Non-pigmented ciliary epithelial cell (primary cell): ENCODE measurements around the gene NLN.

Experiments
- DNase-seq: peaks from one replicate; pipeline ENCODE4 v3.0.0-alpha.2; 2010; ENCODE audit warnings: low read depth

Gene NLN

GRCh38 chr5:65809817-65810531 is 88.0 kb downstream of the NLN start:
- DNase-seq: no peak

DNA sequence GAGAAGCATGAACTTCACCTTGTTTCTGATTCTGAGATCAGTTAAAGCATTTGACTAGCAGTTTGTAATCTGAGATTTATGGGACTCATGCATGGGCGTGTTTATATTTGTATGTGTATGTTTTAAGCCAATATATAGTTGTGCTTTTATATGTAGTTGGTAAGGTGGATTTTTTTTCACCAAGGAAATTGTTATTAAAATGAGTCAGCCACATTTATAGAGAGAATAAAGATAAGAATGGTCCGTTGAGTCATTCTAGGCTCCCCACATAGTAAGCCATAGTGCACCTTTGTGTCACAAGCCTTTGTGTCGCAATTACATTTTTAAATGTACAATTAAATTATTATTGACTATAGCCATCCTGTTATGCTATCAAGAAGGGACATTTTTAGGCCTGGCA is 89.0 kb downstream of the NLN start:
- DNase-seq: no peak

DNA sequence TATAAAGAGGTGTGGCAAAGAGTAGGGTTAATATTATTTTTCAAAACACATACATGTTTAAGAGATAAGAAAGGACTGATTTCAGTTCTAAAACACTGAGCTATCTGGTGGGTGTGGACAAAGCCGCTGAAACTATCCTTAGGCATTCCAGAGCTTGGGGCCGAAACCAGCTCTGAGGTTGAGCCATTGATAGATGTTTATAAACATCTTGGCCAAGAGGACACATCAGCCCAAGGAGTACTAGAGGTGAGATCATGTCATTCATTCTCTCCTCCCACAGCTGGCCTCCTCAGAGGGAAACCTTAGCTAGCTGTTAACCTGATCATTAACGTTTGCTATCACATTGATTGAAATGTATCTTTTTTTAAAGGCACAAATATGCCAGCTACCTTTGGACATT is 89.9 kb downstream of the NLN start:
- DNase-seq: no peak

- no peak for DNase-seq
Observed at GRCh38 chr5:65812648-65813047, 90.6 kb downstream of the NLN start.

DNA sequence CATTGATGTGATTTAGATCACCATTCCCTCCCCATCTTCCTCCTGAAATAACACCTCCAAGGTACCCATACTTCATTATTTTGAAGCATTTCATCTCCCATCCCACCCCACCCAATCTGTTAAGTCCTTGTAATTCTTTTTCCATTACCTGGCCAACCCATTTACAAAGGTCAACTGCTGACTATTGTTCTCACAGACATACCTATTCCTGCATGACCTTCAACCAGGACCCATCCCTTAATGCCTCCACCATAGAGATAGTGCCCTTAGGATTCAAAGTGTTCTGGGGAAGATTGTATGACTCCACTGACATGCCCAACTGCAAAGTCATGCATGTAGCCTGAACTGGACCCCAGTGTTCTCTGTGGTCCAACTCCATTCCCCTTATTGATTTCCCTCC is 91.2 kb downstream of the NLN start:
- no peak for DNase-seq

GRCh38 chr5:65815161-65815560 is 93.2 kb downstream of the NLN start:
- DNase-seq: no peak

GRCh38 chr5:65816729-65817128 is 94.7 kb downstream of the NLN start:
- no peak for DNase-seq

DNA sequence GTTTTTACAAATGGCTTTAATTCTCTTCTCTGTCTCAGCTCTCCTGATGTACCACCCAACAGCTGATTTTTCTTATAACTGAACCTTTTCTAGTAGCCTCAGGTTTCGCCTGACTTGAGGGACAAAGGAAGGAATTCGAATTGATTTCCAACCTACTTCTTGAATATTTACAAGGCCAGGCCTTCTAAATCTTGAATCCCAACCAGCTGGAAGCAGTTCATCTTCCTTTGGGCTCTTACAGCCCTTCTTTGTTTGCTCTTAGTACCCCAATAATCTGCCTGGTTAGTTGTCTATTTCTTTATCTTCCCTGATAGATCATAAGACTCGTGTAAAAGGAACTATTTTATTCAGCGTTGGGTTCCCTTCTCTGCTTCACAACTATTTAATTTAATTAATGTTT is 95.9 kb downstream of the NLN start:
- DNase-seq: no peak

- DNase-seq: no peak
Observed at GRCh38 chr5:65818592-65818991, 96.6 kb downstream of the NLN start.

GRCh38 chr5:65819215-65819904 is 97.4 kb downstream of the NLN start:
- no peak for DNase-seq

- DNase-seq: no peak
Observed at GRCh38 chr5:65819905-65820240, 97.9 kb downstream of the NLN start.

- DNase-seq: no peak
Observed at GRCh38 chr5:65820373-65820772, 98.4 kb downstream of the NLN start.

DNA sequence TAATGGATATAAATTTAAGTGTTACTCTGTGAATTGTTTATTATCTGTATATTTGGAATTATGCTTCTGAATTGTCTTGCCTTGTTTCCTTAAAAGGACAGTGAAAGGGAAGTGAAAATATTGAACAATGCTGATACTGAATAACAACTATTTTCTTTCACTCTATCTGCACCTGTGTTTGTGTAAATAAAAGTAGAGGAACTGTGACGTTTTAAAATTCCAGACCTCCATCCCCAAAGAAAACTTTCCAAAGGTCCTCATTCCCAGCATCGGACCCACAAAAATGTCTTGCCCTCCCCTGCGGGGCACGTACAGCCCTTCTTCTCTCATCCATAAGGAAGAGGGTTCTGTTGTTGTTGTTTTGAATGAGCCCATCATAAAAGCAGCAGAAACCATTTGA is 100.0 kb downstream of the NLN start:
- DNase-seq: no peak

DNA sequence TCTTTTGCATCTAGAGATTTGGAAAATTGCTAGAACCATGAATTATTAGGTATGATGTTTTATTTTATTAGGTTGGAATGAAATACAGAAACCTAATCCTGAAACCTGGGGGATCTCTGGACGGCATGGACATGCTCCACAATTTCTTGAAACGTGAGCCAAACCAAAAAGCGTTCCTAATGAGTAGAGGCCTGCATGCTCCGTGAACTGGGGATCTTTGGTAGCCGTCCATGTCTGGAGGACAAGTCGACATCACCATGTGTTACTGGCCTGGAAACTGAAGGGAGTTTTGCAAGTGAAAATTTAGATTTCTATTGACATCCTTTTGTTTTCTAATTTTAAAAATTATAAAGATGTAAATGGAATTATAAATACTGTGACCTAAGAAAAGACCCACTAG is 100.7 kb downstream of the NLN start:
- DNase-seq: no peak

GRCh38 chr5:65823204-65823603 is 101.2 kb downstream of the NLN start:
- DNase-seq: no peak

- DNase-seq: no peak
Observed at GRCh38 chr5:65823845-65824445, 101.9 kb downstream of the NLN start.

DNA sequence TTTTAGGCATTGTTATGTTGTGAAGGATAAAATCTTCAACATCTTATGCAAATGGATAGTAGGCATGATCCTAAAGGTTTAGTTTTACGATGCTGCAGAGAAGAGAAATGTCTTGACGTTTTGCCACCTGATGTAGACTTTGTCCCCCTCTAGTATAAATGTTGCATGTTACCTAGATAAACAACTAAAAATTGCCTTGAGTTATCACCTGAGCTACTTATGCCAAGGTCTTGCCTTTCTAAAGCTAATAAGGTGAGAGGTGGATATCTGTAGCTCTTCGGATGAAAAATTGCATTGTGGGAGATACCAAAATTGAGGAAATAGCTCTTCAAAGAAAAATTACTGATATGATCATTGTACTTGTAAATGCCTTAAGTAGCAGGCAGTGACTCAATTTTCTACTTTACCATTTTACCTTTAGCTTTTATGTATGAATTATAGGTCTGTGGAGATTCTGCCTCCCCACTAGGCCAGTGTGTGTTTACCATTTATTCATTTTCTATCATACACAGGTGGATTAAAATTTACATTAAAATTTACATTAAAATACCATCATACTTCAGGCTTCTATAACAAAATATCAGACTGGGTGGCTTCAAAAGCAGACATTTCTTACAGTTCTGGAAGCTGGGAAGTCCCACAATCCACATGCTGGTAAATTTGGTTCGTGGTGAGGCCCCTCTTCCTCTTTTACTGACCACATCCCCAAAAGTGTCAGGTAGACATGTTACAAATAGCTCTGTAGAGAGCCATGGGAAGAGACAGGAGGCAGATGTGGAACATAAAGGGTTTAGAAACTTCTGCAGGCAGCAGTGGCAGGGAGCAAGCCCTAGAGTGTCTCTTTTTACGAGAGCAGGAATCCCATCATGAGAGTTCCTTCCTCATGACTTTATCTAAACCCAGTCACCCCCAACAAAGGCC is 103.7 kb downstream of the NLN start:
- DNase-seq: no peak

DNA sequence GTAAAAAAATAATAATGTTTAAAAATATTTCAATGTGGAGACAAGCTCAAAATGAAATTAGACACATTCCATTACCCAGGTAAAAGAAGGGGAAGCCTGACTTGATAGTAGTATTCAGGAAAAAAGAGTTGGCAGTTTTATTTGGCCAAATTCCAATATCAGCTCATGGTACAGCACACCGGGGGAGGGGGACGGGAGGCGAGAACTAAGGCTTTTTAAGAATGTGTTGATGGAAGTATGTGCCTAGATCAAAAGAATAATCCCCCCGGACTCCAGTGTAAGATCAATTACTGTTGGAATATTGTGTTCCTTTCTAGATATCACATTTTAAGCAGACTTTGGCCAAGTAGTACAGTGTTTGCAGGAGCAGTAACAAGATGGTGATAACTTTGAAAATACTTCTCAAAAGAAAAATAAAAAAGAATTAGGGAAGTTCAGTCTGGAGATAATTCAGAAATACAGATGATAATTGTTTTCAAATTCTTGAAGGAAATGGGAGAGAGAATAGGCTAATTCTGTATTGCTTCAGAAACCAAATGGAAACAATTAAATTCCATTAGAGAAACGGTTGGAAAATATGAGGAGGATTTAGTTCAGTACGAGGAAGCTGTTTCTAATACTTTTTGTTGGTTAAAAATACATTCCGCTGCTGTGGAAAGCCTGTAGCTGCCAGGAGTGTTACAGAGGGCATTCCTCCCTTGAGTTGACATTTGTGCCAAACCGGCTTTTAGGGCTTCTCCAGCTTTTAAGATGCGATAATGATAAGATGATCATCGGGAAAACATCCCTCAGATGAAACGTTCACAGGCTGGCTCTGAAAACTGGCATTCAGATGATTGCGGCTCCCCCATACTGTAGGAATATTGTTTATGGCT is 106.3 kb downstream of the NLN start:
- DNase-seq: no peak

- no peak for DNase-seq
Observed at GRCh38 chr5:65830856-65831255, 108.9 kb downstream of the NLN start.

GRCh38 chr5:65831276-65831675 is 109.3 kb downstream of the NLN start:
- DNase-seq: no peak

- no peak for DNase-seq
Observed at GRCh38 chr5:65832152-65832551, 110.1 kb downstream of the NLN start.
